22Rv1 (cell line): ENCODE measurements around the gene TRIM13.

Experiments used
- CTCF ChIP-seq: fragments of 450-650 bp; IDR thresholded peaks from 2 replicates; pipeline ENCODE4 v1.5.1; 2017; ENCODE audit warnings: mild to moderate bottlenecking
- ZFX ChIP-seq: fragments of 450-650 bp; IDR thresholded peaks from 2 replicates; pipeline ENCODE4 v1.6.1; 2017; ENCODE audit warnings: antibody characterized with exemption, borderline replicate concordance

- TF ChIP-seq CTCF (no peak), ZFX (no peak)
Observed at GRCh38 chr13:50052478-50052877, 55.6 kb downstream of the TRIM13 start.
